Measurements from ENCODE around the gene KIF3A.

DNA sequence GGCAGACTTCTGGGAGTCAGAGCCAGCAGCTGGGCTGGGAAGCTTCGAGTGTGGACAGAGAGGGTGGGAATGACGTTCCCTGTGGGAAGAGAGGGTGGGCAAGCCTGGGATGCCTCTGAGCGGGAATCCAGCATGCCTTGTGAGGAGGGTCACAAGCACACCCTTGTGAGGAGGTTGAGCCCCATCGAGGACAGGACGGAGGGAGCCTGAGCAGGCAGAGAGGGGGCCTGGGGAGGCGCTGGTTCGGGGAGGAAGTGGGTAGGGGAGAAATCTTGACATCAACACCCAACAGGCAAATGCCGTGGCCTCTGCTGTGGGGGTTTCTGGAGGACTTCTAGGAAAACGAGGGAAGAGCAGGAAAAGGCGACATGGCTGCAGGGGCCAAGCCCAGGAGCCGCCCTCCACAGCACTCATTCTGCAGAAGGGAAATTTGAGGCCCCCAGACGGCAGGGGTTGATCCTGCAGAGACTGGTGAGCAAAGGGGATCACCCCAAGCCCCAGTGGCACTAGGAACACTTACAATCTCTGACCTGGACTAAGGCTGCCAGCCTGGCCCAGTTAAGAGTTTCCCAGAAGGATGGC lies 80.5 kb downstream of the KIF3A start:
- TF ChIP-seq, protein P1, sequence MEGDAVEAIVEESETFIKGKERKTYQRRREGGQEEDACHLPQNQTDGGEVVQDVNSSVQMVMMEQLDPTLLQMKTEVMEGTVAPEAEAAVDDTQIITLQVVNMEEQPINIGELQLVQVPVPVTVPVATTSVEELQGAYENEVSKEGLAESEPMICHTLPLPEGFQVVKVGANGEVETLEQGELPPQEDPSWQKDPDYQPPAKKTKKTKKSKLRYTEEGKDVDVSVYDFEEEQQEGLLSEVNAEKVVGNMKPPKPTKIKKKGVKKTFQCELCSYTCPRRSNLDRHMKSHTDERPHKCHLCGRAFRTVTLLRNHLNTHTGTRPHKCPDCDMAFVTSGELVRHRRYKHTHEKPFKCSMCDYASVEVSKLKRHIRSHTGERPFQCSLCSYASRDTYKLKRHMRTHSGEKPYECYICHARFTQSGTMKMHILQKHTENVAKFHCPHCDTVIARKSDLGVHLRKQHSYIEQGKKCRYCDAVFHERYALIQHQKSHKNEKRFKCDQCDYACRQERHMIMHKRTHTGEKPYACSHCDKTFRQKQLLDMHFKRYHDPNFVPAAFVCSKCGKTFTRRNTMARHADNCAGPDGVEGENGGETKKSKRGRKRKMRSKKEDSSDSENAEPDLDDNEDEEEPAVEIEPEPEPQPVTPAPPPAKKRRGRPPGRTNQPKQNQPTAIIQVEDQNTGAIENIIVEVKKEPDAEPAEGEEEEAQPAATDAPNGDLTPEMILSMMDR (IDR thresholded peaks at IDR 0.05), result no peak
- TF ChIP-seq POLR2A (IDR thresholded peaks at IDR 0.05), result no peak

All from ovary (tissue), 3 donors.